GM10847 (cell line): ENCODE data around the gene PPP1R15A.

ENCODE experiments used
- POLR2A ChIP-seq: IDR thresholded peaks from 2 replicates; pipeline ENCODE4 v1.6.1; 2011; ENCODE audit not compliant: insufficient read length; ENCODE audit errors: extremely low read depth

The PPP1R15A gene

DNA sequence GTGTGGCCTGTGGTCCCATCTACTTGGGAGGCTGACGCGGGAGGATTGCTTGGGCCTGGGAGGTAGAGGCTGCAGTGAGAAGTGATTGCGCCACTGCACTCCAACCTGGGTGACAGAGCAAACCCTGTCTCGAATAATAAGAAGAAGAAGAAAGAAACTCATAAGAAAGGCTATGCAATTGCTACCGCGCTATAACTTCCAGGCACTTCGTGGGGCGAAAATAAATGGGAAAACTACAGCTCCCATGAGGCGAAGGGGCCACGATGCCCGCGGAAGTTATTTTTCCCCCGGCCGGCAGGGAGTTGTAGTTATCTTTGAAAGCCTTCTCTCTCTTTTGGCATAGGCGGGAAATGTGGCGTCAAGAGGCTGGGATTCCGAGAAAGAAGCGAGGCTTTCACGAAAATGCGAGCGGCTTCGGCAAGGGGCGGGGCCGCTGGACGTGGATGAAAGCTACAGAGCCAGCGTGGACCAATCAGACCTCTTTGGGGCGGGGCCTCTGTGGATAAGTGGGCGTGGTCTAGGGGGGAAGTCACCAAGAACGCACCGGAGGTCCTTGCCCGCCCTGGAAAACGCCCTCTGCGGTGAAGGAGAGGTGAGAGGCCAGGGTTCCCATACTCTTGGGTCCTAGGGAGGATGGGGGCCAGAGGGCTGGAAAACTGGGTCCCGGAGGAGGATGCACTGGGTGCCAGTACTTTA is 27.7 kb downstream of the PPP1R15A start, which contains the start of gene NUCB1:
Gene NUCB1 (plus strand): TSS at position 532 of the 696 bp plus-strand sequence. CDS start 485 bp downstream, outside the sequence.
- TF ChIP-seq POLR2A: peak; percentile 50

DNA sequence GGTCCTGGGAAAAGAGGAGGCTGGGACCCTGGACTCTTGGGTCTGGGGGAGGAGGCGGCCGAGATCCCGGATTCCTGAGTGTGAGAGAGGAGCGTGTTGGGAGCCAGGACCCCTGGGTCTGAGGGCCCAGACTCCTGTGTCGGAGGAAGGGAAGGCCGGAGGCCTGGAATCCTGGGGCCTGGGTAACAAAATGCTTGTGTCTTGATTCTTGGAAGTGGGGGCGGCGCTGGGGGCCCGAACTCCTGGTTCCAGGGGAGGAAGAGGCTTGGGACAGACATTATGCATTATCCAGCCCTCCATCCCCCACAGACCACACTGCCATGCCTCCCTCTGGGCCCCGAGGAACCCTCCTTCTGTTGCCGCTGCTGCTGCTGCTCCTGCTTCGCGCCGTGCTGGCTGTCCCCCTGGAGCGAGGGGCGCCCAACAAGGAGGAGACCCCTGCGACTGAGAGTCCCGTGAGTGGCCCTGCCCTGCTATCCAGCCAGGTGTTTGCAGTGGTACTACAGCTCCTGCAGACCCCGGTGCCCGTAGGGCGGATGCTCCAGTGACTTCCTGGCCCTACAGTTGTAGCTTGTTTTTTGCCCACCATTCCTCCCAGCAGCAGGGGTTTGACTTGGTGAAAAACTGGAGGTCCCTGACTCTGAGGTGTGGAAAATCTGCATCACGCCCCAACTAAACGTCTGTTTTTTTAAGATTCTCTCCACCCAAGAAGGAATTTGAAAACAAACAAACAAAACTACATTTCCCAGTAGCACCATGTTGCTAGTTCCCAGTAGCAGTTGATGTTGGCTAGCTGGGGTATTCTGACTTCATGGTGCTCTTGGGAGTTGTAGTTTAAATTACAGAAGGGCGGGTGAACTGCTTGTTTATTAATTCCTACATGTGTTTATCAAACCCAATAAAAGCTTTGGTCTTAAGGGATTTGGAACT is 28.5 kb downstream of the PPP1R15A start:
- no peak for TF ChIP-seq POLR2A

DNA sequence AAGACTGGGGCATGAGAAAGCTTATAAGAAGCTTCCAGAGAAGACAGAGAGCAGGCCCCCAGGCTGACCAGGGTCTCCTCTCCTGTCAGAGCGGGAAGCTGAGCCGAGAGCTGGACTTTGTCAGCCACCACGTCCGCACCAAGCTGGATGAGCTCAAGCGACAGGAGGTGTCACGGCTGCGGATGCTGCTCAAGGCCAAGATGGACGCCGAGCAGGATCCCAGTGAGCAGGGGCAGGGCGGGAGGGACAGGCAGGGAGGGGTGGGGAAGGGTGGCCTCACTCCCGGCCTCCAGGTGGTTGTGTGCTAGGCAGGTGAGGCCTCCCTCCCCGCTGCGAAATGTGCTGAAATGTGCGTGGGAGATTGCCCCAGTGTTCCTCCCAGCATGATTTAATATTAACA is 33.4 kb downstream of the PPP1R15A start:
- no peak for TF ChIP-seq POLR2A

- no peak for TF ChIP-seq POLR2A
These were observed 34.1 kb downstream of the PPP1R15A start for GRCh38 chr19:48906324-48906723.

DNA sequence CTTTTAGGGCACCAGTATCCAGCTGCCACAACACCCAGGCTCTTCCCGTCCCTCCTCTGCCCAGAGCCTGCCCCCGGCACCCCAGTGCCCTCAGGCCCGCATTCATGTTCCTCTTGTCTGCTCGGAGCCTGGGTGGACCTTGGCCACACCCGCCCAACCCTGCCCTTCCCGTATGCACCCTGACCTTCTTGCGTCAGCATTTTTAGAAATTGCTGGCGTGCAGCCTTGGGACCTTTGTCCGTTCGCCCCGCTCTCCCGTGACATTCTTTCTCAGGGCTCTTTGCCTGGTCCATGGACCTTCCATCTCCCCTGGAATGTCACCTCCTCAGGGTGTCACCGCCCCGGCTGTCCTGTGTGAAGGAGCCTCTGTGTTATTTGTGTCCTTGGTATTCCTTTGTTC is 35.5 kb downstream of the PPP1R15A start:
- no peak for TF ChIP-seq POLR2A

- TF ChIP-seq POLR2A: no peak
These were observed 38.6 kb downstream of the PPP1R15A start for GRCh38 chr19:48910803-48911202.

GRCh38 chr19:48913114-48913889 is 41.1 kb downstream of the PPP1R15A start:
- no peak for TF ChIP-seq POLR2A

GRCh38 chr19:48914181-48914580 is 42.0 kb downstream of the PPP1R15A start:
- TF ChIP-seq POLR2A: no peak

DNA sequence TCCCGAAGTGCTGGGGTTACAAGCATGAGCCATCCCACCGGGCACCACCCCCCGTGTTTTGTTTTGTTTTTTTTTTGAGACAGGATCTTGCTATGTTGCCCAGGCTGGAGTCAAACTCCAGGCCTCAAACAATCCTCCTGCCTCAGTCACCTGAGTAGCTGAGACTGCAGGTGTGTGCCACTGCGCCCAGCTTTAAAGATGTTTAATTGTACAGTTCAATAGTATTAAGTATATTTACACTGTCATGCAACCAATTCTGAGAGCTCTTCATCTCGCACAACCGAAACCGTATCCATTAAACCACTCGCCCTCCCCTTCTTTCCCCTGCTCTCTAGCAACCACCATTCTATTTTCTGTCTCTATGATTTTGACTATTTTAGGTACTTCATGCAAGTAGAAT is 43.5 kb downstream of the PPP1R15A start:
- no peak for TF ChIP-seq POLR2A

DNA sequence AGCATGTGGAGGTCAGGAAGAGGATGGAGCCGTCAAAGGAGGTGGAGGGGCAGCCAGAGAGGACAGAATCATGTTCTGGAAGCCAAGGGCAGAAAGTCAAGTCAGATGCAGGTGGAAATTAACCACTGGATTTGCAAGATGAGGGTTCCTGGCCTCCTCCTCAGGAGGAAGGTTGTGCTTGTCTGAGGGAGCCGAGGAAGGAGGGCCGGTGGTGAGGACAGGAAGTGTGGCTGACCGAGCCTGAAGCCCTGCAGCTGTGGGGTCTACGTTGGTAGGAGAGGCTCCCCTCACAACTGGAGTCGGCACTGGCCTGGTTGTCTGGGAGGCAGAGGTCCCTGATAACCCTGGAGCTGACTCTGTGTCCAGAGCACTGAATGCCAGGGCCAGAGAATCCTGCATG is 45.9 kb downstream of the PPP1R15A start:
- TF ChIP-seq POLR2A: no peak

GRCh38 chr19:48918801-48919247 is 46.6 kb downstream of the PPP1R15A start:
- TF ChIP-seq POLR2A: no peak

- no peak for TF ChIP-seq POLR2A
These were observed 48.7 kb downstream of the PPP1R15A start for GRCh38 chr19:48920949-48921348.

- no peak for TF ChIP-seq POLR2A
These were observed 49.7 kb downstream of the PPP1R15A start for GRCh38 chr19:48921721-48922500.
